Activated T-cell treated with anti-CD3 and anti-CD28 coated beads for 24 hours (primary cell): Measurements from ENCODE around the gene ZNF229.
"Not testable (repeated sequence)": the region's sequence is repeated elsewhere in the genome, so short reads cannot be mapped to it uniquely, and the experiment has no call there.

Experiments used
- DNase-seq: peaks from one replicate; pipeline ENCODE4 v3.0.0-alpha.2; 2020; ENCODE audit warnings: low read depth

The ZNF229 gene

DNA sequence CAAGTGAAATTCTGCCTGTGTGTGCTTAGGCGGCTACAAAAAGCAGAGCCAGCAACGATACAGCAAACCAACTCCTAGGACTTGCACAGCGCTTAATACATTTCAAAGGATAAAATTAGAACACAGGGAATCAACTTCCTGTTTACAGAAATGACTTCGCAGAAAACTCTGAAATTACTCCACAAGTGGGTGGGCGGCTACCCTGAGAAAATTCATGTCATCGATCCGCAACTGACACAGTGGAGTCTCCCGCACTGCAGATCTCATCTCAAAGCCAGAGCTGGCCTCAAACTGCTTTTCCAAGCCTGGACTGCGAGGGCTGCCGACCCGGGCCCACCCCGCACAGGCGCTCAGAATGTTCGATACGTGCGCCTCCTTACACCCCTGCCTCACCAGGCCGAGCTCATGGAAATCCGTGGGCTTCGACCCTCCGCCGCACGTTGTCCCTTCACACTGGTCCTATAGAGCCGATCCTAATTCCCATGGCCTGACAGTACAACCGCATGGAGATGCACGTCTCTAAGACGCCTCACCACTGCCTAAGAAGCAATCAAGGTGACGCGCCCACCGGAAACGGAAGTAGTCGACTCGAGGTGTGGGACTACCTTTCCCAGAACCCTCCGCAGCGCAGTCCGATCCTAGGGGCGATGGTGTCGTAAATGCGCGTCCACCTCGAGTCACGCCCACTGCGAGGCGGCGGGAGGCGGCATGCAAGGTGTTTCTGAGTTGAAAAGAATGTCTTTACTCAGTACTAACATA, at the start of gene ZNF229:
ZNF229 (minus strand) TSS at position 557 of the 759 bp plus-strand sequence. CDS start 5,625 bp downstream, outside the sequence.
- DNase-seq = peak; percentile 64

- no peak for DNase-seq
These were observed 48.4 kb upstream of the ZNF229 start for GRCh38 chr19:44496711-44497110.

- no peak for DNase-seq
These were observed 28.5 kb upstream of the ZNF229 start for GRCh38 chr19:44476559-44477408.

DNA sequence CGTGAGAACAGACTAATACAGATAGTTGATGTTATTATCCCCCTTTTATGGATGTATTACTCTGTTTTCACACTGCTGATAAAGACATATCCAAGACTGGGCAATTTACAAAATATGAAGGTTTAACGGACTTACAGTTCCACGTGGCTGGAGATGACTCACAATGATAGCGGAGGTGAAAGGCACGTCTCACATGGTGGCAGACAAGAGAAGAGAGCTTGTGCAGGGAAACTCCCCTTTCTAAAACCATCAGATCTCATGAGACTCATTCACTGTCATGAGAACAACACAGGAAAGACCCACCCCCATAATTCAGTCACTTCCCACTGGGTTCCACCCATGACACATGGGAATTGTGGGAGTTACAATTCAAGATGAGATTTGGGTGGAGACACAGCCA, 20.5 kb upstream of the ZNF229 start:
- not testable (repeated sequence) for DNase-seq

GRCh38 chr19:44462600-44463286, 14.5 kb upstream of the ZNF229 start:
- not testable (repeated sequence) for DNase-seq

DNA sequence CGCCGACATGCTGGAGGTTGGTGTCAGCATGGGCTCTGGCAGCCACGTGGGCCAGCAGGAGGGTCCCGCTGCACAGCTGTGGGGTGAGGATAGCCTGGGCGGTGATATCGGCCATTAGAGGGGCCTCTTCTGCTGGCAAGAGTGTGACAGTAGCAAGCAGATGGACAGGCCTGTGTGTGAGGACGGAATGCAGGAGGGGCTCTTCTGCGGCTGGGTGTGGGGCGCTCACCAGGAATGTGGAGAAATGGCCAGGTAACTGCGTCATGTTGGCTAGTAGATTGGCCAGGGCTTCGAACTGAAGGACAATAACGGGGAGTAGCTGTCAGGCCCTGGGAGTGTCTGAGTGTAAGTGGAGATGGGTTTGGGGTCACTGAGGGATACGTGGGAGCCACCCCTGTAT, 7.7 kb upstream of the ZNF229 start:
- DNase-seq = not testable (repeated sequence)

GRCh38 chr19:44455100-44455499, 6.8 kb upstream of the ZNF229 start:
- DNase-seq = no peak

DNA sequence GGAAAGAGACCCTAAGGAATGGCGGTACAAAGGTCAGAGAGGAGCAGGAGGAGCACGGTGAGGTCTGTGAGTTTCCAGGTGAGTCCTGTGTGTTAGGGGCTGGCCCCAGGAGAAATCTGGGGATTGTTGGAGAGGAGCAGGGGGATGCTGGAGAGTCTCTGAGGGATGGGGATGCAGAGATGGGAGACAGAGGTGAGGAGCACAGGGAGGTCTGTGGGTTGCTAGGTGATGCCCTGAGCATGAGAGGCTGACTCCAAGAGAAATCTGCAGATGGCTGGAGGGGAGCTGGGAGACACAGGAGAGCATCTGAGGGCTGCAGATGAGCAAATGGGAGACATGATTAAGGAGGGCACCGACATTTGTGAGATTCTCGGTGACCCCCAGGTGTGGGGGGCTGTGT, 4.1 kb upstream of the ZNF229 start:
- no peak for DNase-seq

- DNase-seq = no peak
These were observed 3.4 kb upstream of the ZNF229 start for GRCh38 chr19:44451687-44452086.

DNA sequence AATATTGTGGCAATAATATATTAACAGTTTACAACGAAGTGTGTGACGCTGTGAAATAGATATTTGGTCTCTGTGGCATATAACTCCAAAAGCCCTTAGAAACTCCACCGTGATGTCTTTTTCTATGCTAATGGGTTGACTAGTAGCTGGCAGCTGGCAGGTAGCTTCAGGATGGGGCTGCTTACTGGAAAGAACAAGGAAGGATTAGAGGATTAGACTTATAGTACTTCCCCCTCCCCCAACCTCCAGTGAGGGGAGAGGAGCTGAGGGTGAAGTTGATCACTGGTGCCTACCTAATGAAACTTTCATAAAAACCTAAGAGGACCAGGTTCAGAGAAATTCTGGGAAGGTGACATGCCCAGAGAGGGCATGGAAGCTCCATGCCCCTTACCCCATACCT, 9.8 kb downstream of the ZNF229 start:
- no peak for DNase-seq

- no peak for DNase-seq
These were observed 12.8 kb downstream of the ZNF229 start for GRCh38 chr19:44435441-44435840.

GRCh38 chr19:44430956-44431355, 17.3 kb downstream of the ZNF229 start:
- DNase-seq = no peak

DNA sequence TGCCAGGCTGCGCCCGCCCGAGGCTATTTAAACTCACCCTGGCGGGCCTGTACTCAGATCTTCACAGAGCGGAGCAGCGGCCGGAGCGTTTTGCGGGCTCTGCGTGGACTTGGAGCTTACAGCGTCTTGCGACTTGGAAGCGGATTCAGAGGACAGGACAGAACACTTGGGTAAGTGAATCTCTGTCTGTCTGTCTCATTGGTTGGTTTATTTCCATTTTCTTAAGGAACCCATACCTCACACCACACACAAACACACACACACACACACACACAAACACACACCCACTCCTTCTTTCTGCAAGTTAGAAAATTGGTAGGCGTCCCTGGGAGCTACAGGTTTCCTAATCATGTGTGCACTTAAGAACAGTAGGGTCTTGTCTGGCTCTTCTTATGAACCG, 32.7 kb downstream of the ZNF229 start:
- not testable (repeated sequence) for DNase-seq

DNA sequence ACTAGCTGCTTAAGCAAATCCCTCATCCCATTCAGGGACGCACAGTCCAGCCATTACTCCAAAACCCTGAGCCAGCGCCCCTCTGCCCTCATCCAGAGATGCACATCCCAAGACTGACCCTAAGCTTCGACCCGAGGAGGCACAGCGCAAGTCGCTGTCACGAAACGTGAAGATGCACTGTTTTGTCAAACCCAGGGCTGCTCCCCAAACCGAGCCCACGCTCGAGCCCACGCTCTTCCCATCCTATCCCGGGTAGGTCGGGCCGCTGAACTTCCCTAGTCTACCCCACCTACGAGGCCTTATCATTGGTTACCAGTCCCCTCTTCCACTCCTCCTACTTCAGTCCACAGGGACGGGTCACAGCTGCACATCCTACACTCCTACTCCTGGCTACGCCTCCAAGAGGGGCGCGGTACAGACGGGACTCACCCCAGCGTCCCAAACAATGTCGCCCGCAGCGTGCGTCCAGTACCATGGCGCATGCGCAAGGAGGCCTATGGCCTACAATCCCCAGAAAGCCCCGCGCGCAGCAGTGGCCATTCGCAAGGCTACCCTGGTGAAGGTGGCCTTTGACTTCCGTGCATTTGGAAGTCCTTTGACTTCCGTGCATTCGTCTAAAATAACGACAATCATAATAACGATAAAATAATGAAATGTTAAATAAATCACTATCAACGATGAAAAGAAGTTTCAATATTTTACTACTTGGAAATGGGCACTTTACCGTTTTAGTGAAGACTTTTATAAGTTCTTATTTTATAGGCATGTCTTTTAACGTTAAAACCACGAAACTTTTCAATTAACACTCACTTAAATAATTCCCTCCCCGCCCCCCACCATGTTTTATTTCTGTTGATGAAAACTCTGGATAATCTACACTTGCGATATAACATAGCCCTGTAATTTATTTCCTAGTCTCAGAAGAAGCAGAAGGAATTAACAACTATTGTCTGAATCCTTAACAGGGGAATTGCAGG, 46.8 kb downstream of the ZNF229 start, which contains the start of gene ZNF285:
ZNF285 (minus strand) TSS at position 470 of the 977 bp plus-strand sequence. CDS start 4,395 bp downstream, outside the sequence.
- peak; percentile 71 for DNase-seq

GRCh38 chr19:44389268-44389667, 59.0 kb downstream of the ZNF229 start:
- DNase-seq = not testable (repeated sequence)
